Measurements from ENCODE around the gene TSHZ2.

- TF ChIP-seq, protein P1, sequence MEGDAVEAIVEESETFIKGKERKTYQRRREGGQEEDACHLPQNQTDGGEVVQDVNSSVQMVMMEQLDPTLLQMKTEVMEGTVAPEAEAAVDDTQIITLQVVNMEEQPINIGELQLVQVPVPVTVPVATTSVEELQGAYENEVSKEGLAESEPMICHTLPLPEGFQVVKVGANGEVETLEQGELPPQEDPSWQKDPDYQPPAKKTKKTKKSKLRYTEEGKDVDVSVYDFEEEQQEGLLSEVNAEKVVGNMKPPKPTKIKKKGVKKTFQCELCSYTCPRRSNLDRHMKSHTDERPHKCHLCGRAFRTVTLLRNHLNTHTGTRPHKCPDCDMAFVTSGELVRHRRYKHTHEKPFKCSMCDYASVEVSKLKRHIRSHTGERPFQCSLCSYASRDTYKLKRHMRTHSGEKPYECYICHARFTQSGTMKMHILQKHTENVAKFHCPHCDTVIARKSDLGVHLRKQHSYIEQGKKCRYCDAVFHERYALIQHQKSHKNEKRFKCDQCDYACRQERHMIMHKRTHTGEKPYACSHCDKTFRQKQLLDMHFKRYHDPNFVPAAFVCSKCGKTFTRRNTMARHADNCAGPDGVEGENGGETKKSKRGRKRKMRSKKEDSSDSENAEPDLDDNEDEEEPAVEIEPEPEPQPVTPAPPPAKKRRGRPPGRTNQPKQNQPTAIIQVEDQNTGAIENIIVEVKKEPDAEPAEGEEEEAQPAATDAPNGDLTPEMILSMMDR (IDR thresholded peaks at IDR 0.05; ENCODE audit: poor library complexity), result no peak
- TF ChIP-seq EZH2phosphoT487 (IDR thresholded peaks at IDR 0.05; ENCODE audit: low read depth, severe bottlenecking, unreplicated experiment), result no peak
These were observed 64.8 kb downstream of the TSHZ2 start for GRCh38 chr20:53036992-53037391.
